GM10266 (cell line): ENCODE measurements around the gene MCRIP1.

Experiments
- DNase-seq: peaks from one replicate; pipeline ENCODE4 v3.0.0; 2012; ENCODE audit errors: extremely low spot score
- CTCF ChIP-seq: IDR thresholded peaks from 2 replicates; pipeline ENCODE4 v1.5.1; 2012; ENCODE audit warnings: mild to moderate bottlenecking, low read depth; ENCODE audit not compliant: control insufficient read depth, insufficient read depth; ENCODE audit errors: missing control alignments

Gene MCRIP1

GRCh38 chr17:81822312-81822637 is 10.8 kb downstream of the MCRIP1 start:
- DNase-seq = no peak
- TF ChIP-seq CTCF = no peak

DNA sequence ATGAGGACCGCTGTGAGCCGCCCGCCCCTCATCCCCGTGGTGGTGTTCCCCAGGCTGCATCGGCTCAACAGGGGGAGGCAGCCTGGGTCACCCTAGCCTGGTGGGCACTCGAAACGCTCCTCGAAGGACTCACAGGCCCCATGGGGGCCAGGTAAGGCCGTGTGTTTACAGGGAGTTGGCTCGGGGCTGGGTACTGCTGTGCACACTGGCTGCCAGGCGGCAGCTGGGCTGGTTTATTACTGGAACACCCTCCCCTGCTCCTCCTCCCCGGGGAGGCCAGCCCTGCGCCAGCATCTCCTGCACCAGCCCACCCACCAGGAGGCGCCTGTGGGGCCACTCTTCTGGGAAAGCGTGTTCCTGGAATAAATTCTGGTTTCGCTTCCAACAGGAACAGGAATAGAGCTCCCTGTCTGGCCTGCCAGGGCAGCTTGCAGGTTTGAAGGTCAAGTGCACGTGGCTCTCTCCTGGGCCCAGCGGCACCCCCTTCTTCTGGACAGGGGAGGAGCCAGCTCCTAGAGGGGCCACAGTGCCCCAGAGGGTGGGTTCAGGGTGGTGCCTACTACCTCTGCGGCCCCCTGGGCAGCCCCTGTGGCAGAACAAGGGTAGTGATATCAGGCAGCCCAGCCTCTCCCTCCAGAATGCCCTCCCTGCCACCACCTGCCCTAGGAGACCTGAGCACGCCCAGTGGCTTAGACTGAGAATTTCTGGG is 11.3 kb downstream of the MCRIP1 start:
- no peak for DNase-seq
- TF ChIP-seq CTCF = no peak

DNA sequence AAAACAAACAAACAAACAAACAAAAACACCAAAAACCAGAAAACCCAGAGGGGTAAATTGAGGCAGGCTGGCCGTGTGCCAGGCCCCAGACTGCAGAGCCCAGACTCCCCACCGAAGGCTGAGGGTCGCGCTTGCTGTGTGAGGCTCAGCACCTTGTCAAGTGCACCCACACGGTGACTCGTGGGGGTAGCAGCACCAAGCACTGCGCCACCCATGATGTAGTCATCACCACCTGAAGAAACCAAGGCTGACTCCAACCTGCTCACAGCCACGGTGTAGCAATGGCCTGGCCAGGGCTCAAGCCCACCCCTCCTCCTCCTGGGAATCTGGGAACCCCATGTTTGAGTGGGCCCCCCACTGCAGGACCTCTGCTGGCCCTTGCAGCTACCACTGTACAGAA is 11.9 kb downstream of the MCRIP1 start:
- no peak for DNase-seq
- TF ChIP-seq CTCF = no peak

- DNase-seq = no peak
Measured at GRCh38 chr17:81819708-81820107, 13.4 kb downstream of the MCRIP1 start.

GRCh38 chr17:81817758-81818147 is 15.3 kb downstream of the MCRIP1 start:
- DNase-seq = no peak
- TF ChIP-seq CTCF = no peak

More at GRCh38 chr17:81819708-81820107, 13.4 kb downstream of the MCRIP1 start:
- TF ChIP-seq CTCF = no peak

DNA sequence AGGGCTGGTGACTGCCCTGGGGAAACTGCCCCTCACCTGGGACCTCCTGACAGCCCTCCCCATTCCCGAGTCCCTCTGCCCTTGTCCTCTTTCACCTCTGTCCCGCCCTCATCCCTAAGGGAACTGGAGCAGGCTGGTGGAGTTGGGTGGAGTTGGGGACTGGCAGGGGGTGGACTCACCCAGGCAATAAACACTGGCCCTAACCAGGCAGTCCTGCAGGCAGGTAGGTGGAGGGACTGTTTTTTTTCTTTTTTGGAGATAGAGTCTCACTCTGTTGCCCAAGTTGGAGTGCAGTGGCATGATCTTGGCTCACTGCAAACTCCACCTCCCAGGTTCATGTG is 17.5 kb downstream of the MCRIP1 start:
- TF ChIP-seq CTCF = no peak
- no peak for DNase-seq

- no peak for DNase-seq
- no peak for TF ChIP-seq CTCF
Measured at GRCh38 chr17:81814748-81815645, 18.1 kb downstream of the MCRIP1 start.
